H1 (cell line): ENCODE measurements around the gene CD68. TPM values are rescaled to one million over a fixed set of nuclear protein-coding genes. Genes with fewer than 3 reads are reported as not detected.

Experiments
- CTCF ChIA-PET: fragments of 300-600 bp; sonication (Branson Sonifier 250); formaldehyde crosslinking; loops from one replicate; lab custom pipeline; 2021; ENCODE audit not compliant: partially characterized antibody; lab: Charles Lee
- POLR2A ChIA-PET: fragments of 300-600 bp; sonication (Branson Sonifier 250); formaldehyde crosslinking; loops from one replicate; lab custom pipeline; 2021; ENCODE audit warnings: inconsistent platforms; ENCODE audit not compliant: partially characterized antibody; lab: Charles Lee
- DNase-seq, 2 experiments: peaks; one replicate each; pipeline versions ENCODE4 v3.0.0 to v3.0.0-alpha.2; 2010 to 2022; ENCODE audit warnings: low spot score in 2 of 2, low read depth in 1 of 2, mixed read lengths in 1 of 2
- FAIRE-seq: peaks from 2 replicates; lab custom pipeline; 2011; peaks lifted over from hg19 to GRCh38; lab: Jason Lieb, UNC
- H2AFZ ChIP-seq: 2 replicates; pipeline ENCODE4 v1.8.1; 2012; ENCODE audit warnings: low read length, inconsistent platforms
- H2AK5ac ChIP-seq: 2 replicates; pipeline ENCODE4 v1.6.1; 2013; ENCODE audit warnings: low read depth, low read length
- H2BK120ac ChIP-seq: replicated peaks from 2 replicates; pipeline ENCODE3; 2013; ENCODE audit warnings: low read depth, low read length, inconsistent platforms
- H2BK12ac ChIP-seq: 2 replicates; pipeline ENCODE4 v1.6.1; 2013; ENCODE audit warnings: low read depth, low read length
- H2BK15ac ChIP-seq: 2 replicates; pipeline ENCODE4 v1.6.1; 2013; ENCODE audit warnings: low read length
- H2BK20ac ChIP-seq: 2 replicates; pipeline ENCODE4 v1.6.1; 2013; ENCODE audit warnings: low read length
- H2BK5ac ChIP-seq: 2 replicates; pipeline ENCODE4 v1.6.1; 2013; ENCODE audit warnings: low read depth, low read length
- H3K14ac ChIP-seq: 2 replicates; pipeline ENCODE4 v1.6.1; 2013; ENCODE audit warnings: inconsistent platforms; ENCODE audit not compliant: insufficient read length
- H3K18ac ChIP-seq: 2 replicates; pipeline ENCODE4 v1.6.1; 2013; ENCODE audit warnings: low read length; ENCODE audit errors: extremely low read depth
- H3K23ac ChIP-seq: 2 replicates; pipeline ENCODE4 v1.6.1; 2013; ENCODE audit warnings: inconsistent platforms; ENCODE audit not compliant: insufficient read length
- H3K23me2 ChIP-seq: 2 replicates; pipeline ENCODE4 v1.6.1; 2013; ENCODE audit warnings: low read depth, low read length
- H3K27ac ChIP-seq: 2 replicates; pipeline ENCODE4 v1.6.1; 2011; ENCODE audit warnings: low read depth, low read length, inconsistent platforms
- H3K27me3 ChIP-seq, 4 experiments: replicated peaks in 1 of 4; 1 replicate in 1 of 4; 2 replicates in 3 of 4; pipeline versions ENCODE4 v1.6.1 to v1.8.1; 2011 to 2013; ENCODE audit warnings: low read length in 3 of 4, mild to moderate bottlenecking in 3 of 4, inconsistent platforms in 2 of 4, mixed read lengths in 2 of 4, moderate library complexity in 1 of 4; ENCODE audit not compliant: control insufficient read depth in 3 of 4, insufficient read depth in 3 of 4; ENCODE audit errors: extremely low read depth in 1 of 4
- H3K36me3 ChIP-seq, 4 experiments: 2 replicates each; pipeline versions ENCODE4 v1.6.1 to v1.8.1; 2011 to 2013; ENCODE audit warnings: mild to moderate bottlenecking in 4 of 4, low read length in 3 of 4, moderate library complexity in 2 of 4, control low read depth in 1 of 4, inconsistent platforms in 1 of 4; ENCODE audit not compliant: insufficient read depth in 4 of 4, control insufficient read depth in 2 of 4
- H3K4ac ChIP-seq: replicated peaks from 2 replicates; pipeline ENCODE3; 2013; ENCODE audit warnings: low read length, low read depth, mixed read lengths, inconsistent platforms; ENCODE audit not compliant: insufficient read length
- H3K4me1 ChIP-seq, 4 experiments: replicated peaks in 1 of 4; 1 replicate in 1 of 4; 2 replicates in 3 of 4; pipeline versions ENCODE4 v1.6.1 to v1.8.1; 2011 to 2013; ENCODE audit warnings: low read length in 3 of 4, inconsistent platforms in 2 of 4, mixed read lengths in 1 of 4; ENCODE audit not compliant: insufficient read depth in 4 of 4, control insufficient read depth in 3 of 4
- H3K4me2 ChIP-seq, 2 experiments: 2 replicates each; pipeline versions ENCODE4 v1.6.1 to v1.8.1; 2011 to 2013; ENCODE audit warnings: low read depth in 2 of 2, low read length in 2 of 2, control low read depth in 1 of 2, inconsistent platforms in 1 of 2, mild to moderate bottlenecking in 1 of 2; ENCODE audit not compliant: insufficient read depth in 1 of 2
- H3K4me3 ChIP-seq, 4 experiments: fragments of 200-600, 300-600 bp in 1 of 4; sonication (generic), shearing (Covaris generic), sonication (Bioruptor Twin) in 1 of 4; 2 replicates each; pipeline versions ENCODE4 v1.5.1 to v1.8.1; 2011 to 2016; ENCODE audit warnings: low read length in 4 of 4, low read depth in 3 of 4, control low read depth in 2 of 4, inconsistent platforms in 2 of 4, mild to moderate bottlenecking in 2 of 4, mixed read lengths in 1 of 4, moderate library complexity in 1 of 4; ENCODE audit not compliant: insufficient read depth in 2 of 4; ENCODE audit errors: extremely low read depth in 1 of 4
- H3K56ac ChIP-seq: replicated peaks from 2 replicates; pipeline ENCODE3; 2013; ENCODE audit warnings: low read depth, mild to moderate bottlenecking, mixed read lengths, low read length, inconsistent platforms; ENCODE audit not compliant: insufficient read length
- H3K79me1 ChIP-seq: 2 replicates; pipeline ENCODE4 v1.6.1; 2013; ENCODE audit warnings: low read depth, low read length, control low read depth
- H3K79me2 ChIP-seq, 2 experiments: 2 replicates each; pipeline versions ENCODE4 v1.6.1 to v1.8.1; 2012 to 2013; ENCODE audit warnings: low read length in 2 of 2, mild to moderate bottlenecking in 2 of 2, inconsistent platforms in 1 of 2; ENCODE audit not compliant: insufficient read depth in 2 of 2, control insufficient read depth in 1 of 2
- H3K9ac ChIP-seq, 4 experiments: replicated peaks in 1 of 4; 1 replicate in 1 of 4; 2 replicates in 3 of 4; pipeline versions ENCODE4 v1.6.1 to v1.8.1; 2011 to 2013; ENCODE audit warnings: low read depth in 3 of 4, low read length in 3 of 4, control low read depth in 2 of 4, mild to moderate bottlenecking in 2 of 4, moderate library complexity in 2 of 4, inconsistent platforms in 1 of 4; ENCODE audit errors: extremely low read depth in 1 of 4
- H3K9me3 ChIP-seq, 2 experiments: 2 replicates each; pipeline versions ENCODE4 v1.6.1 to v1.8.1; 2012 to 2013; ENCODE audit warnings: mild to moderate bottlenecking in 2 of 2, moderate library complexity in 2 of 2, control low read depth in 1 of 2, inconsistent platforms in 1 of 2, low read depth in 1 of 2, low read length in 1 of 2, mixed read lengths in 1 of 2; ENCODE audit not compliant: insufficient read depth in 2 of 2
- H4K20me1 ChIP-seq, 2 experiments: replicated peaks in 1 of 2; 2 replicates each; pipeline versions ENCODE3 to v1.8.1; 2011 to 2013; ENCODE audit warnings: inconsistent platforms in 2 of 2, low read length in 2 of 2, mild to moderate bottlenecking in 1 of 2; ENCODE audit not compliant: insufficient read depth in 2 of 2, control insufficient read depth in 1 of 2
- H4K5ac ChIP-seq: 2 replicates; pipeline ENCODE4 v1.6.1; 2013; ENCODE audit warnings: low read length, low read depth, mixed read lengths, inconsistent platforms; ENCODE audit not compliant: insufficient read length
- H4K8ac ChIP-seq: 2 replicates; pipeline ENCODE4 v1.8.0; 2013; ENCODE audit warnings: mild to moderate bottlenecking, moderate library complexity, low read length, inconsistent platforms; ENCODE audit not compliant: insufficient read depth; ENCODE audit errors: extremely low read depth
- H4K91ac ChIP-seq: replicated peaks from 2 replicates; pipeline ENCODE3; 2013; ENCODE audit warnings: low read length, mixed read lengths, inconsistent platforms; ENCODE audit not compliant: insufficient read length
- BRCA1 ChIP-seq: IDR thresholded peaks from 2 replicates; pipeline ENCODE4 v1.6.1; 2012; ENCODE audit warnings: low read depth, low read length, improper control_type of control experiment
- CHD1 ChIP-seq: IDR thresholded peaks from 2 replicates; pipeline ENCODE4 v1.6.1; 2012; ENCODE audit warnings: low read depth, low read length, improper control_type of control experiment
- CREB1 ChIP-seq: IDR thresholded peaks from 2 replicates; pipeline ENCODE4 v1.6.1; 2012; ENCODE audit warnings: inconsistent platforms
- EP300 ChIP-seq, 2 experiments: IDR thresholded peaks; 1 replicate in 1 of 2; 2 replicates in 1 of 2; pipeline ENCODE4 v1.6.1; 2011 to 2012; ENCODE audit warnings: low read depth in 2 of 2, low read length in 2 of 2, mild to moderate bottlenecking in 2 of 2, borderline replicate concordance in 1 of 2, inconsistent platforms in 1 of 2, moderate library complexity in 1 of 2
- EZH2 ChIP-seq: fragments of 200-600 bp; sonication (generic); IDR thresholded peaks from 2 replicates; pipeline ENCODE4 v1.7.1; 2012; ENCODE audit warnings: low read depth, mild to moderate bottlenecking, moderate library complexity, low read length, inconsistent platforms; ENCODE audit not compliant: severe bottlenecking
- HDAC2 ChIP-seq, 2 experiments: fragments of 300-600 bp in 1 of 2; sonication (generic) in 1 of 2; IDR thresholded peaks; 2 replicates each; pipeline ENCODE4 v1.6.1; 2011 to 2012; ENCODE audit warnings: low read depth in 2 of 2, low read length in 2 of 2, mild to moderate bottlenecking in 2 of 2, moderate library complexity in 2 of 2, borderline replicate concordance in 1 of 2, inconsistent platforms in 1 of 2
- KDM4A ChIP-seq: IDR thresholded peaks from one replicate; pipeline ENCODE4 v1.7.1; 2012; ENCODE audit warnings: low read depth, mild to moderate bottlenecking, moderate library complexity, low read length, inconsistent platforms; ENCODE audit not compliant: severe bottlenecking
- NRF1 ChIP-seq: IDR thresholded peaks from 2 replicates; pipeline ENCODE4 v1.6.1; 2011; ENCODE audit warnings: mild to moderate bottlenecking, low read depth, low read length, improper control_type of control experiment
- RFX5 ChIP-seq: IDR thresholded peaks from 2 replicates; pipeline ENCODE4 v1.6.1; 2011; ENCODE audit warnings: low read depth, low read length, improper control_type of control experiment, borderline replicate concordance
- SP1 ChIP-seq: IDR thresholded peaks from 2 replicates; pipeline ENCODE4 v1.6.1; 2011; ENCODE audit warnings: low read depth, low read length
- WGBS, 2 experiments: shearing (Covaris generic) in 1 of 2; methylation state at CpG; one replicate each; pipeline versions ENCODE4 v1.1.6 to v1.1.7; 2013 to 2015; ENCODE audit warnings: low lambda C conversion rate in 2 of 2, mixed read lengths in 2 of 2, inconsistent platforms in 1 of 2, low coverage in 1 of 2, missing lambda C conversion rate in 1 of 2; ENCODE audit not compliant: insufficient replicate concordance in 2 of 2, insufficient coverage in 1 of 2, insufficient read length in 1 of 2; ENCODE audit errors: extremely low coverage in 1 of 2, missing lambda C conversion rate in 1 of 2; 5-methylcytosine and 5-hydroxymethylcytosine counted together
- polyA plus RNA-seq, 7 experiments: library from polyadenylated mRNA; depleted of rRNA in 3 of 7; stranded (reverse) in 5 of 7; unstranded in 2 of 7; fragments of >200 nt in 5 of 7; fragments of 200-250 nt in 2 of 7; gene quantifications; 1 replicate in 5 of 7; 2 replicates in 1 of 7; 4 replicates in 1 of 7; pipeline versions ENCODE4 v1.2.1 to v1.2.3, GENCODE V29; 2011 to 2013; ENCODE audit warnings: missing spikeins in 2 of 7, mixed read lengths in 2 of 7
- total RNA-seq: library from RNA; stranded (reverse); fragmentation: NEBNext Ultra II Directional; extraction: Animal tissue kit (Norgen Biotek cat#: 25700); gene quantifications from 2 replicates; pipeline ENCODE4 v1.2.1, GENCODE V29; 2021

Gene CD68
- total and polyA plus RNA-seq, 2 of the 8 experiments (the other 6 are each of a cell fraction or from before 2014, with no cell fraction given), result 0.18 TPM; not detected in 1

- Histone ChIP-seq H3K4me2 (peak within 1 kb of the TSS; percentile 70 to 89), H3K14ac (no peak within 1 kb of the TSS), H3K9ac (peak within 1 kb of the TSS in 2 of 4 experiments; percentile 25 to 32; a peak in 3 of 7 replicates), H4K91ac (peak within 1 kb of the TSS; percentile 93), H3K79me2 (no peaks in the 10 kb centered on the region), H4K20me1 (peaks cover 0 to 7% of the 10 kb centered on the region in 2 experiments), H2AFZ (peak within 1 kb of the TSS; percentile 86), H2BK120ac (no peak within 1 kb of the TSS), H3K23me2 (peaks cover 6% of the 10 kb centered on the region; the same call in 1 of the 2 replicates), H3K23ac (no peak within 1 kb of the TSS), H2BK15ac (peak within 1 kb of the TSS; percentile 98; the same call in 1 of the 2 replicates), H3K27me3 (peaks cover 0 to 5% (median 3%) of the 10 kb centered on the region in 4 experiments; a peak in 4 of 7 replicates), H3K9me3 (no peaks in the 10 kb centered on the region), H2BK5ac (peak within 1 kb of the TSS; percentile 78; the same call in 1 of the 2 replicates), H3K56ac (no peak within 1 kb of the TSS), H2AK5ac (peak within 1 kb of the TSS; percentile 25; the same call in 1 of the 2 replicates), H2BK20ac (no peak within 1 kb of the TSS), H3K27ac (no peak within 1 kb of the TSS), H3K4me1 (peaks cover 0 to 4% (median 3%) of the 10 kb centered on the region in 4 experiments; a peak in 2 of 7 replicates), H3K36me3 (no peaks in the 10 kb centered on the region), H4K8ac (peak within 1 kb of the TSS; percentile 89; the same call in 1 of the 2 replicates), H3K18ac (peak within 1 kb of the TSS; percentile 60; the same call in 1 of the 2 replicates), H3K4ac (peak within 1 kb of the TSS; percentile 91), H4K5ac (peak within 1 kb of the TSS; percentile 15), H3K4me3 (peak within 1 kb of the TSS; percentile 56 to 77 (median 70)), H3K79me1 (no peaks in the 10 kb centered on the region), H2BK12ac (peak within 1 kb of the TSS; percentile 95; the same call in 1 of the 2 replicates)
- DNase-seq, result peak in 1 of 2 experiments; percentile 73
- ChIA-PET CTCF (interaction anchor here (0.6 to 3.9 kb wide), 5 partner anchors 12 to 59 kb away, joined by 3 to 27 read pairs (median 3); partner anchors contain the start of gene SENP3), POLR2A (interaction anchor here (0.8 to 37.5 kb wide), 10 partner anchors 9 to 64 kb away, joined by 3 to 1144 read pairs (median 4); partner anchors contain the start of genes CD68, MPDU1, POLR2A and SOX15)
- 3% methylated on average over 37 of the region's 65 CpGs; no CpG with 5 or more reads in 1 of the 2 experiments for WGBS, 2 experiments
- FAIRE-seq, result peak; percentile 71
- TF ChIP-seq KDM4A (peak; percentile 92), HDAC2 (IDR thresholded peaks at IDR 0.05; ENCODE audit: borderline replicate concordance in 1 of 2, low read depth in 2 of 2, low read length in 2 of 2) (0 out of 4 replicates have a peak, but pooled peaks of 1 of the 2 experiments have one; percentile 53), EP300 (IDR thresholded peaks at IDR 0.05; ENCODE audit: borderline replicate concordance in 1 of 2, low read depth in 2 of 2, low read length in 2 of 2) (no peak), CHD1 (no peak), SP1 (no peak), CREB1 (no peak), BRCA1 (no peak), NRF1 (no peak), EZH2 (no peak), RFX5 (no peak)
Observed at GRCh38 chr17:7548585-7549400, 30.6 kb upstream of the CD68 start, which contains the start of gene TNFSF12. Gene TNFSF12 (plus strand): TSS chr17:7549058. CDS start chr17:7549154, 96 bp downstream.
